22Rv1 (cell line): ENCODE results near the gene ARHGEF38.

ENCODE experiments used
- CTCF ChIP-seq: fragments of 450-650 bp; IDR thresholded peaks from 2 replicates; pipeline ENCODE4 v1.5.1; 2017; ENCODE audit warnings: mild to moderate bottlenecking
- ZFX ChIP-seq: fragments of 450-650 bp; IDR thresholded peaks from 2 replicates; pipeline ENCODE4 v1.6.1; 2017; ENCODE audit warnings: antibody characterized with exemption, borderline replicate concordance

- no peak for TF ChIP-seq CTCF
- TF ChIP-seq ZFX: no peak
Measured at GRCh38 chr4:105657117-105657765, 104.8 kb downstream of the ARHGEF38 start.
